Nephron progenitor cell (in vitro differentiated cells): ENCODE data around the gene ARF6.
A peak's percentile ranks its signal among the peaks of the same experiment; 100 is the strongest.

Experiments
- DNase-seq: peaks from one replicate; pipeline ENCODE4 v3.0.0; 2021
- H3K27ac Mint-ChIP-seq: 2 replicates; pipeline ENCODE4 v1.8.0; 2021; ENCODE audit warnings: mild to moderate bottlenecking, moderate library complexity, mixed read lengths
- H3K27me3 Mint-ChIP-seq: 2 replicates; pipeline ENCODE4 v1.8.0; 2021; ENCODE audit warnings: mild to moderate bottlenecking, low read depth, mixed read lengths; ENCODE audit not compliant: poor library complexity
- H3K36me3 Mint-ChIP-seq: 2 replicates; pipeline ENCODE4 v1.8.0; 2021; ENCODE audit warnings: low read depth, mixed read lengths
- H3K4me1 Mint-ChIP-seq: 2 replicates; pipeline ENCODE4 v1.8.0; 2021; ENCODE audit warnings: mixed read lengths
- H3K4me3 Mint-ChIP-seq: 2 replicates; pipeline ENCODE4 v1.8.0; 2021; ENCODE audit warnings: mild to moderate bottlenecking, moderate library complexity, mixed read lengths
- H3K9me3 Mint-ChIP-seq: 2 replicates; pipeline ENCODE4 v1.8.0; 2021; ENCODE audit warnings: mild to moderate bottlenecking, moderate library complexity, mixed read lengths
- CTCF ChIP-seq: fragments of 200-600 bp; sonication (generic); IDR thresholded peaks from 2 replicates; pipeline ENCODE4 v1.5.0; 2021; ENCODE audit warnings: antibody characterized with exemption

ARF6 gene

GRCh38 chr14:49892636-49893308, at the start of gene ARF6:
Gene ARF6, plus strand, starts transcription at chr14:49893082. Its CDS starts 655 bp downstream, at chr14:49893737.
- peaks cover 47% of the 10 kb centered on the region for H3K4me1 Mint-ChIP-seq
- H3K36me3 Mint-ChIP-seq = peaks cover 29% of the 10 kb centered on the region

GRCh38 chr14:49849213-49849847, 43.6 kb upstream of the ARF6 start:
- Mint-ChIP-seq H3K4me3 (no peak overlapping the region), H3K27me3 (no peaks in the 10 kb centered on the region), H3K27ac (peak overlapping the region; percentile 8), H3K4me1 (peaks cover 24% of the 10 kb centered on the region), H3K36me3 (peaks cover 61% of the 10 kb centered on the region), H3K9me3 (peaks cover 16% of the 10 kb centered on the region)
- no peak for DNase-seq
- TF ChIP-seq CTCF = no peak

More at GRCh38 chr14:49892636-49893308, at the start of gene ARF6:
- Mint-ChIP-seq H3K9me3 (no peaks in the 10 kb centered on the region), H3K27ac (peak within 1 kb of the TSS; percentile 100), H3K27me3 (peaks cover 4% of the 10 kb centered on the region), H3K4me3 (peak within 1 kb of the TSS; percentile 98)
- TF ChIP-seq CTCF = no peak
- peak; percentile 98 for DNase-seq

- Mint-ChIP-seq H3K4me3 (peak overlapping the region; percentile 96), H3K27ac (peak overlapping the region; percentile 99), H3K27me3 (no peaks in the 10 kb centered on the region), H3K4me1 (peaks cover 24% of the 10 kb centered on the region), H3K9me3 (no peaks in the 10 kb centered on the region), H3K36me3 (peaks cover 38% of the 10 kb centered on the region)
- no peak for DNase-seq
- TF ChIP-seq CTCF = no peak
Measured at GRCh38 chr14:49851813-49852212, 41.1 kb upstream of the ARF6 start.

GRCh38 chr14:49852301-49853157, 40.4 kb upstream of the ARF6 start, which contains the start of gene NEMF:
Gene NEMF, minus strand, starts transcription at chr14:49852788. Its CDS starts 35 bp downstream, at chr14:49852753.
- peak; percentile 83 for DNase-seq
- Mint-ChIP-seq H3K4me1 (peaks cover 26% of the 10 kb centered on the region), H3K36me3 (peaks cover 35% of the 10 kb centered on the region), H3K27me3 (no peaks in the 10 kb centered on the region), H3K27ac (peak within 1 kb of the TSS; percentile 99), H3K4me3 (peak within 1 kb of the TSS; percentile 96), H3K9me3 (no peaks in the 10 kb centered on the region)
- TF ChIP-seq CTCF = peak; percentile 66

- peaks cover 29% of the 10 kb centered on the region for H3K36me3 Mint-ChIP-seq
- peak overlapping the region; percentile 99 for H3K27ac Mint-ChIP-seq
- peaks cover 29% of the 10 kb centered on the region for H3K4me1 Mint-ChIP-seq
- TF ChIP-seq CTCF = no peak
- DNase-seq = no peak
- peak overlapping the region; percentile 96 for H3K4me3 Mint-ChIP-seq
- no peaks in the 10 kb centered on the region for H3K27me3 Mint-ChIP-seq
- no peaks in the 10 kb centered on the region for H3K9me3 Mint-ChIP-seq
Measured at GRCh38 chr14:49853158-49853477, 39.8 kb upstream of the ARF6 start.
